Femur (tissue), 1 donor: ENCODE data around the gene ANKRD12.
"Not testable (repeated sequence)": the region's sequence is repeated elsewhere in the genome, so short reads cannot be mapped to it uniquely, and the experiment has no call there.

Experiments
- DNase-seq: peaks from one replicate; pipeline ENCODE4 v3.0.0-alpha.2; 2017

The ANKRD12 gene

DNA sequence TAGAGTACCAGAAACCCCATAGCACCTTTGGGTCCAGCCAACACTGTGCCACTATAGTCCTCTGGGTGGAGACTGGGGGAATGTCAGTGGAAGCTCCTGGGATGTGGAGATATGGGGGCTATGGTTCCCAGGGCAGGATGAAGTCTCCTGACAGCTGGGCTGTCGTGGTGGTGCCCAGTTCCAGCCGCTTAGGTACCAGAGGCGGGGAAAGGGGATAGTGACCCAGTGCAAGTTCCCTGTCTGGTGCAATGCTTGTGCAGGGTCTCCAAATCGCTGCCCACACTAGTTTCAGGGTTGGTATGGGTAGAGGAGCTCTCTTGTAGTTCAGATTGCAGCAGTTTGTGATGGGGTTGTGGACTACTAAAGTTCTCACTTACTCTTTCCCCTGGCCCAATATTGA lies 97.9 kb downstream of the ANKRD12 start:
- no peak for DNase-seq

DNA sequence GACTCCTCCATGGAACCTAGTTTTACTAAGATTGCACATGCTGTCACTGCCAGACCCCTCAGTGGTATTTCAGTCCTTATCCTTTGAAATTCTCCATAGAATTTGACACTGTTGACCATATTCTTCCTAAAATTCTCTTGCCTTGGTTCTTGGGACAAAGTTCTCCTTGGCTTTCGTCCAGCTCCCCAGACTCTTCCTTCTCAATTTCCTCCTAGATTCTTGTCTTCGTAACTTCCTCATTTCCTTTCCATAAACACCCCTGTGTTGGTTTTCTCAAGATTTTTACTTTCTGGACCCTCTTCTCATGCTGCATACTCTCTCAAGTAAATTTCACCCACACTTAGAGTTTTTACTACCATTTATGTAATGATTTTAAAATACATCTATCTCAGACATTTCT lies 101.4 kb downstream of the ANKRD12 start:
- DNase-seq: no peak

DNA sequence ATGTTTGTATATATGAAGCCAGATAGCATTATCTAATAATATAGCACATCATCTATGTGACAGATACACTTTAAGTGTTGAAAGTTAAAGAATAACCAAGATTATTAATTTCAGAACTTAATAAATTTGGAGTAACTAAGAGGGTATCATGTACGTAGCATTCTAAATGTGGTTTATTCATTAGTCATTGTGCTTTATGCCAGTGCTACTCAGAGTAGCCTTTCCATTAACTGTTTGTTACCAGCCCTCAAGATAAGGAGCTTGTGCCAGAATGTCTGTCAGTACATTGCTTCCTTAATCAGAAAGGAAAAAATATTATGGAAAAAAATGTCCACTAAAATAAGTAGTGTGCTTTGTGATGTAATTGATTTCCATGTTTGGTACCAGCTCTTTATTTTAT lies 103.1 kb downstream of the ANKRD12 start:
- no peak for DNase-seq

DNA sequence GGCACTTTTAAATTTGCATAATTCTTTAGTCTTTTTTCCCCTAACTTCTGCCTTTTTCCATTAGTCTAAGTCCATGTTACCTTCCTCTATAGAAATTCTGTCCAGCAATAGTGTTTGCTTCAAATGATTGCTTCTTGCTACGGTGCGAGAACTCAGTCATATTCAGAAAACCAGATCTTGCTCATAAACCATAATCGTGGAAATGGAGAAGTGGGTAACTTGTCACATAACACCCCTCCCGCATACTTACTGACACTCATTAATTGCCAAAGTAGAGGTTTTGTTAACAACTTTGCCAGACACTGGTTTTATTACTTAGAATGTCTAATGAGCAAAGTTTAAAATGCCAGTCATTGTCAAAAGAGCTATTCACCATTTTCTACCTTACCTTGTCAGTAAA lies 103.7 kb downstream of the ANKRD12 start:
- DNase-seq: no peak

DNA sequence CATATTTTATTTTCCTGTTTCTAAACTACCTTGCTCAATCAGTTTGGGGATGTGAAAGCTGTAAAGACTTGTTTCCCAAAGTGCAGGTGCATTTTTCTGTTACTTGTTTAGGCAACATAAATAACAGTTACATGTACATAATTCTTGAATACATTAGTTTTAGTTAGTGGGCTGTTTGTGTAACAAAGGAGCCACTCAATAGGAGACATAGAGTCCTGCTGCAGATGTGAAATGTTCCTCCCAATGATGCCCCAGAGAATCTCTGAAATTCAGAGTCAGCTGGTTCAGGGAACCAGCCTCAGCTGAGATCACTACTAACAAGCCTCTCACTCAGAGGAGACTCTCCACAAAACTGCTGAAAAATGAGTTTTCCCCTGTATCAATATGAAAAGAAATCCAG lies 106.4 kb downstream of the ANKRD12 start:
- no peak for DNase-seq

DNA sequence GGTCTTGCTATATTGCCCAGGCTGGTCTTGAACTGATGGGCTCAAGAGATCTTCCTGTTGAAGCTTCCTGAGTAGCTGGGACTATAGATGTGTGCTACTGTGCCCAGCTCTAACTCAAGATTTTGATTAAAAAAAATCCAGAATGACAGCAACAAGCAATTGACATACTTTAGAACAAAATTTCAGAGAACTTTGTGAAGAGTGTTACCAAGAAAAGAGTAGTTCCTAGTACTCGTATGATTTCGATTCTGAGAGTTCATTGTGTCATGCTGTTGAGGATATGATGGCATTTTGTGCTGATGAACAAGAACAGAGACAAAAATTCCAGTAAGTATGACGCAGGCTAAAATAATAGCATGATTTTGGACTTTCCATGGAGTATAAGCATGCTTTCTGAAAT lies 107.8 kb downstream of the ANKRD12 start:
- no peak for DNase-seq

DNA sequence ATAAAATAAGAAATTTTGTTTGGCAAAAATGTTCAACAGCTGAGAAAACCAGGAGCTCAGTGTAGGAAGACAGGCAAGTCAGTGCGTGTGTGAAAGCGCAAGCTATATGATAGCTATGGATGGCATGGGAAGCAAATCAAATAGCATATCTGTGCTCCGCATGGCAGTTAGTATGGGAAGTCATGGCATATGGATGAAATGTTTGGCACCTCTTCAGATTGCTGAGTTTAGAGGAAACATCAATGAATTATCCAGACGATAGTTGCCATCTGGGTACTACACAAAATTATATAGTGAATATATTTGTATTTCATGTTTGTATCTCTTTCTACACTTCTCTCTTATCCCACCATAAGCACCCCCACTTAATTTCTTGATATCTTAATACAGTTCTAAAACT lies 112.1 kb downstream of the ANKRD12 start:
- DNase-seq: no peak

DNA sequence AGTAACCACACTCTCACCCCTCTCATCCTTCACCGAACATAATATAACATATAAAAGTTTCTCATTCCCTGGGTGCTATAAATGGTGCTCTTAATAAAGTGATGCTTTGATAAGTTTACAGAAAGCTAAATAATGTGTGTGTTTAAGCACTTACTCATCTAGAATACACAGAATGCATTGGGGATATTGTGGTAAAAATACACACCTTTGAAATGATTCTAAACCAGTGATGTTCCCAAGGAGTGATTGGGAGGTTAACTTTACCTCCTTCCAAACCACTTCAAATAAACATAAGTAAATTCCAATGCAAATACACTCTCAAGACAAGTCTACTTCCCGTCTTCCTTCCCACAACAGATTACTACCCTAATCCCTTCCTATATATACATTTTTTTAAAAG lies 112.7 kb downstream of the ANKRD12 start:
- no peak for DNase-seq

DNA sequence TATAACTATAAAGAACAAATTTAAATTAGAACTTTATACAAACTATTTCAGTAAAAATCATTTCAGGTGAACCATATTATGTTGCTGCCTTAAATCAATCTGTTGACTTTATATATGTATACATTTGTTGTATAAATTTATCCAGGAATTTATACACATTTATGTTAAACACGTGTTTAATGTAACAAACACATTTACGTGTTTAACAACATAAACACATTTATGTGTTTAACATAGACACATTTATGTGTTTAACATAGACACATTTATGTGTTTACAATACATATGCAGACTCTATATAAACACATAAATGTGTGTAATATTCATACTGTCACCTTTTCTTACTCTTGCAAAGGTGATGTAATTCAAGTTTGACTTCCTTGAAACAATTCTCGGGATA lies 122.6 kb downstream of the ANKRD12 start:
- no peak for DNase-seq

DNA sequence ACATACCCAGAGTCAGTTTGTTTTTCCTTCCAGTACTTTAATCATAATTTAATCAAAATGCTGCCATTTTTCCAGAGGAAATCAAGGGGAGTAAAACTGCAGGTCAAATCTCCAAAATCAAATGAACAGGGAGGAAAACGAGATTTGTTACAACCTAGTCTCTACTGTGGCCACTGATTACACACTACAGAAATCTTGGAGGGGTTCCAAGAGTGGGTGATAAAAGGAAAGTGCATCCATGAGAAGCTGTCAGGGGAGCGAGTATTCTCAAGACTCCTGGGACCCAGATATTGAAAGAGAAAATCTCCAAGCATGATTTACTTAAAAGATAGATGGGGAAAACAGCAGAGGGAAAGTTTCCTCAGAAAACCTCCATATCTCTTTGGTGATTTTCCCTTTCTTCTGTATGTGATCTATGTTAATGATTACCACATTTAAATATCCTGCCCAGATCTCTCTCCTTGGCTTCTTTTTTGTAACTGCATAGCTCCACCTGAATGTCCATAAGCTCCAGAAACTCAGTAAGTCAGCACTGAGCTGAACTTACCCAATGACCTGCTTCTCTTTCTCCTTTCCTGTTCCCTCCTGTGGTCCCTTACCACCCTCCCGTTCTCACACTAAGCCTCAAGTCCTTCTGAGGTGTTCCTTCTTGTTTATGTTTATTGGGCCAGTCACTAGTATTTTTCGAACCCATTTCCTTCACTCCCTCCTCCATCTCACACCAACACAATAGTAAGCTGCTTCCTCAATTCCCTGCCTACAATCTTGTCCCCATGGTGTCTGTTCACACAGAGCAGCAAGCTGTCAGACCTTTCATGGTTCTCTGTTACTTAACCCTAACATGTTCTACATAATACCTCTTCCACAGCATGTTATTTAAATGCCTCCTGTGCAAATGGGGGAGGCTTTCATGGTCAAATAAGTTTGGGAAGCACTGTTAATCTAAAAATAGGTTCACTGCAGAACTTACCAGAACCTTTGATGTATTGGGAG lies 124.1 kb downstream of the ANKRD12 start:
- no peak for DNase-seq

DNA sequence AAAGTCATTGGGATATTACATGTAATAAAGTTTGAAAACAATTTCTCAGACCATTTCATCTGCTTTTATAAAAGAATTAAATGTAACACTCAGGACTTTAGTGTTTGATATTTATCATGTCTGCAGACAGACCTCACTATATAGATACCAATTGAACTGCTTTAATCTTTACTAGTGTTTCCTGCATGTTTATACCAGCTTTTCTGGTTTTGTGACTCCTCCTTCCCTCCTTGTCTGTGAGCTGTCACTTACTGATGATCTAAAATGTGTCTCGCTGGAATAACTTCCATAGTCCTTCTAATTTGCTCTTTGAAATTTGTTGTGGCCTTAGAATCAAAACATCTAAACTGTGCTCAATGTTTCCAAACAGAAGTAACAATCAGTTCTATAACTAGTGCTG lies 126.7 kb downstream of the ANKRD12 start:
- DNase-seq: no peak

DNA sequence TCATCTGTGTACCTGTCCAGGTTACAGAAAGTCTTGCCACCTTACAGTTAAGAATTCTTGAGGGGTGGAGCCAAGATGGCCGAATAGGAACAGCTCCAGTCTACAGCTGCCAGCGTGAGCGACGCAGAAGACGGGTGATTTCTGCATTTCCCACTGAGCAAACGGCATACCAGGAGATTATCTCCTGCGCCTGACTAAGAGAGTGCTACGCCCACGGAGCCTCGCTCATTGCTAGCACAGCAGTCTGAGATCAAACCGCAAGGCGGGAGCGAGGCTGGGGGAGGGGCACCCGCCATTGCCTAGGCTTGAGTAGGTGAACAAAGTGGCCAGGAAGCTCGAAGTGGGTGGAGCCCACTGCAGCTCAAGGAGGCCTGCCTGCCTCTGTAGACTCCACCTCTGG lies 128.2 kb downstream of the ANKRD12 start:
- DNase-seq: not testable (repeated sequence)

DNA sequence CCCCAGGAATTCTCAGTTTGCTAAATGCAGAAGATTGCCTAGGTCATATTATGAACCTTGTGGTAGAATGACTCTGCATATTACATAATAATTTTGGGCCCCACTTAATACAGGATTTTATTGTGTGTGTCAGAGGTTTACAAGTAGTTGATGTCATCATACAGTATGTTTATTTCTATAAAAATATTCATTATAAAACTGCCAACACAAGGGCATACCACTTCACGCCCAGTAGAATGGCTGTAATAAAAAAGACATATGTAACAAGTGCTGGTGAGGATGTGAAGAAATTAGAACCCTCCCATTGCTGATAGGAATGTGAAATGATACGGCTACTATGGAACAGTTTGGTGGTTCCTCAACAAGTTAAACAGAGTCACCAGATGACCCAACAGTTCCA lies 136.6 kb downstream of the ANKRD12 start:
- no peak for DNase-seq

DNA sequence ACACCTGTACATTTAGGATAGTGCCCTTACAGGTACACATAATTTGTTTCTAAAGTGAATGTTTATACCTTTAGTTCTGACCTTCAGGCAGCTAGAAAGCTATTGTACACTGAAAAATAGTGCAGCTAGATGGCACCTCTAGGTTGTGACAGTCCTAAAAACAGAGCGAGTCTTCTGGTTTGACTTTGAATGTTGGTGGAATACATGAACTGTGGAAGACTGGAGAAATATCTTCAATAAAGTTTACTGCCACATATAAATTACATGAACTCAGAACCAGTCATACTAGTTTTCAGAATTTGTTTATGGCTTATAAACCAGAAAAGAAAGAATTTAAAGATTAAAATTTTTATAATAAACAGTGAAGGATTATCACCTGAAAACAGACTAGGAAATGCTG lies 139.3 kb downstream of the ANKRD12 start:
- DNase-seq: no peak

DNA sequence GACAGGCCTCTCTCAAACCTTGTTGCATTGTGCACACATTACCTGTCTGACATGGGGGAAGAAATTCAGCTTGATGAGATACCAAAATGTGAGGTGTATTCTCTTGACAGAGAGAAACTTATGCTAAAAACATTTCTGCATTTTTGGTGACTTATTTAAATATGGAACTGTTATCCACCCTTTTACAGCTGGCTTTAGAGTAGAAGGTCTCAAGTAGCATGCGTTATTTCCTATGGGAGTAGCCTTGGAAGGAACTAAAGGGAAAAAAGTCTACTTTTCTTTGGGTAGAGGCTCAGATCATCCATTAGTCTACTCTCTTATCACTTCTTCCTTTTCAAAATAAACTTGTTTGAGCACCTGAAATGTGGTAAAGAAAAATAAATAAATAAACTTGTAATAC lies 141.4 kb downstream of the ANKRD12 start:
- no peak for DNase-seq

DNA sequence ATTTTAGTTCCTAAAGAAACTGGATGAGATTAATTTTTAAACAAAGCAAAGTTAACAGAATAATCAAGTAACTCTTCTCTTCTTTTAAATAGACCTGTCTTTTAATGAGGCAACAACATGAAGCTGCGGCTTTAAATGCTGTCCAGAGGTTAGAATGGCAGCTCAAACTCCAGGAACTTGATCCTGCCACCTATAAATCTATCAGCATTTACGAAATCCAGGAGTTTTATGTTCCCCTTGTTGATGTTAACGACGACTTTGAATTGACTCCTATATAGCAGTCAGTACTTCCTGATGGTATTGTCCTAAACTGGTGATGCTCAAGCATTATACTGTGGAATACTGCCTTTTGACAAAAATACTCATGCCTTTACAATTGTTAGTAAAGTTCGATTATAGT lies 144.3 kb downstream of the ANKRD12 start:
- no peak for DNase-seq

DNA sequence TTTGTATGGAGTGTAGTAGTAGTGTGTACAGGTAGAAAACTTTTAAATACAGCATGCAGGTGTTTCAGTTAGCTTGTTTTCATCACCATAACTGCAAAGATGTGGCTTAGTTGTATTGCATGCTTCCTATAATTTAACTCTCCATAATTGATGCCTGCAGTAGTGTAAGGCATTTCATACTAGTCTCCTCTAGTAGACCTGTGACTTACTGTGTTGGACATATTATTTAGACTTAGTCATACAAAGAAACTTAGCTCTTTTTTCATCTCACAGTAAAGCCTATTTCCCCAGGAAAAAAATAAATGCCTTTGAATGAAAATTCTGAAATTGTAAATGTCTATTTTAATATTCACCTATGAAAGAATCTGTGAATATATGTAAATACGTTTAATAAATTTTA lies 145.2 kb downstream of the ANKRD12 start:
- DNase-seq: no peak

DNA sequence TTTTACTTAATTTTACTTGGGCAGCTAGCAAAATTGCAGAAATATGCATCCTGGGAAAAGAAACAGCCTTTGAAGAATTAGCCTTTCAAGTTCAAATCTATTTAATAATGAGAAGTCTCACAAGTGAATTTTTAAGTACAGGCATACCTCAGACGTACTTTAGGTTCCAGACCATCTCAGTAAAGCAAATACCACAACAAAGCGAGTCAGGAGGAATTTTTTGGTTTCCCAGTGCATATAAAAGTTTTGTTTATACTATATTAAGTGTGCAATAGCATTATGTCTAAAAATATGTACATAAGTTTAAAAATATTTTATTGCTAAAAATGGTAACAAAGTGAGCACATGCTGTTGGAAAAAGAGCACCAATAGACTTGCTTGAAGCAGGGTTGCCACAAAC lies 147.2 kb downstream of the ANKRD12 start:
- no peak for DNase-seq

DNA sequence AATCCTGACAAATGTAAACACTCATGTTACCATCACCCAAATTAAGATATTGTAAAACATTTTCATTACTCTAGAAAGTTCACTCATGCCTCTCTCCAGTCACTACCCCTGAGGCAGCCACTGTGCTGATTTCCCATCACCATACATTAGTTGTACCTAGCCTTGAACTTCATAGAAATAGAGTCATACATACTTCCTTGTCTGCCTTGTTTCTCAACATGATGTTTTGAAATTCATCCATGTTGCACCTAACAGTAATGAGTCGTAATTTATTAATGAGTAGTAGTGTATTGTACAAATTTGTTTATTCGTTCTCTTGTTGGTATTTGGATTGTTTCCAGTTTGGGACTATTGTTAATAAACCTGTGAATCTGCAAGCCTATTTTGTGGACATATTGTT lies 149.0 kb downstream of the ANKRD12 start:
- no peak for DNase-seq

DNA sequence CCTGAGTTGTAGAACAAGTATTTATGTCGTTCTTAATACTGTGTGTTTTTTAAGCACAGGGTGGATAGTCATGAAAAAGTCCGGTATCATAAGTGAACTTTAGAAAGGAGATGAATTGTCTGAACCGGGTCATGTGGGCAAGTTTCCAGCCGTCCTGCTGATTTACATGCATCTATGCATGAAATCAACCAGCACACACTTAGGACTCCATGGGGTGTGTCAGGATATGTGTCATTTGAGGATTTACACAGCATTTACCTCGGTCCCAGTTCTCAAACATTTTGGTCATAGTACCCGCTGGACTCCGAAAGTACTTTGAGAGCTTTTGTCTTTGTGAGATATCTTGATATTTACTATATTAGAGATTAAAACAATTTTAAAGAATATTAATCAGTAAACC lies 150.5 kb downstream of the ANKRD12 start:
- DNase-seq: no peak

DNA sequence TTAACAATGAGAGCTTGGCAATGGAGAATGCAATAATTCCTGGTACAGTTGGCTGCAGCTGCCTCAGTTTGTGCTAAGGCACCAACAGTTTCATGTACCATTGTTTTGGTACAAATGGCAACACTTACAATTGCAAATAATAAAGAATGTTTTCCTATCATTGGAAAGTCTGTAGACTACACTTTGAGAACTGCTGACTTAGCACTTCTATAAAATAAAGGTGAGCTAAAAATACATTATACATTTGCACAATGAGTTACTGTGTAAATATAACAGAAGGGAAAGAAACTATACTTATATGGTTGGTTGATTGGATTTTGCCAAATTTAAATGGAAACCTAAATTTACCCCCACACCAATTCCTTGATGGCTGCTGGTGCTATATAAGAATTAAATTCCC lies 153.1 kb downstream of the ANKRD12 start:
- DNase-seq: no peak

DNA sequence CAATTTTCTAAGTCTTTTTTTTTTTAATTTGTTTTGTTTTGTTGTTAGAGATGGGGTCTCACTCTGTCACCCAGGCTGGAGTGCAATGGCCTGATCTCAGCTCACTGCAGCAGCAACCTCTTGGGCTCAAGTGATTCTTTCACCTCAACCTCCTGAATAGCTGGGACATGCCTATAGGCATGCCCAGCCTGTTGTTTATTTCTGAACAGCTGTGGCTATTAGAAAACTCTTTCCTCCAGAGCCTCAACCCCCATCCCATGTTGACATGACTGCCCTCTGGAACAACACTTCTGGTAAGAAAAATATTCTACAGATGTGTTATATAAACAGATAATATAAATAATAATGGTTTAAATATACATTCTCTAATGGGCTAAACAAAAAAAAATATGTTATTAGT lies 153.6 kb downstream of the ANKRD12 start:
- no peak for DNase-seq

DNA sequence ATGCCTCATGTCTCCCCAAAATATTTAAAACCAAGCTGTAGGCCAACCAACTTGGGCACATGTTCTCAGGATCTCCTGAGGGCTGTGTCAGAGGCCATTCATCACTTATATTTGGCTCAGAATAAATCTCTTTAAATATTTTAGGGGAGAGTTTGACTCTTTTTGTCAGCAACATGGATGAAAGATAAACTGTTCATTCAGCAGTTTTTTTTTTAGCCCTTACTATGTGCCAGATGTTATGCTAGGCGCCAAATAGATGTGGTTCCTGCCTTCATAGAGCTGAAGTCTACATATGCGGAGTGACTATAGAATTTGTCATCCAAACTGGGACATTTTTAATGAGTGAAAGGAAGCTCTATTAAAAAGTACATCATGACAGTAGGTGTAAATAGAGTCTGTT lies 155.5 kb downstream of the ANKRD12 start:
- no peak for DNase-seq

DNA sequence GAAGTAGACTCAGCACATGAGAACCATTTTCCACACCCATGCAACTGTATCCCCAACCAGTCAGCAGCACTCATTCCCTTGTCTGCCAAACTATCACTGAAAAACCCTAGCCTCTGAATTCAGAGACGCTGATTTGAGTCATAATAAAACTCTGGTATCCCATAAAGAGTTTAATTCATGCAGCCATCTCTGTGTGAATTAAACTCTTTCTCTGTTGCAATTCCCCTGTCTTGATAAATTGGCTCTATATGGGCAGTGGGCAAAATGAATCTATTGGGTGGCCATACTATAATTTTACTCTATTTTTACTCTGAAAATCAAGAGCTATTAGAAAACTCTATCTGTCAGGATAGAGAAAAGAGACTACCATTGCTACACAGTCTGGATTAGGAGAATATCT lies 157.4 kb downstream of the ANKRD12 start:
- DNase-seq: no peak
